Measurements from ENCODE around the gene FOS.

Gene FOS

GRCh38 chr14:75252254-75252837 lies 26.3 kb upstream of the FOS start:
- DNase-seq: no peak

GRCh38 chr14:75254381-75254822 lies 24.2 kb upstream of the FOS start:
- peak; percentile 65 for DNase-seq

- no peak for DNase-seq
Observed at GRCh38 chr14:75254901-75255584, 23.6 kb upstream of the FOS start.

- peak; percentile 65 for DNase-seq
Observed at GRCh38 chr14:75258079-75258802, 20.4 kb upstream of the FOS start.

- peak; percentile 99 for DNase-seq
Observed at GRCh38 chr14:75258803-75259509, 19.7 kb upstream of the FOS start.

- no peak for DNase-seq
Observed at GRCh38 chr14:75259510-75259855, 19.1 kb upstream of the FOS start.

- DNase-seq: no peak
Observed at GRCh38 chr14:75260025-75260763, 18.4 kb upstream of the FOS start.

GRCh38 chr14:75261820-75262219 lies 16.8 kb upstream of the FOS start:
- no peak for DNase-seq

- DNase-seq: no peak
Observed at GRCh38 chr14:75262641-75263040, 16.0 kb upstream of the FOS start.

GRCh38 chr14:75264036-75264435 lies 14.6 kb upstream of the FOS start:
- no peak for DNase-seq

- no peak for DNase-seq
Observed at GRCh38 chr14:75267141-75267721, 11.4 kb upstream of the FOS start.

GRCh38 chr14:75268633-75269550 lies 9.7 kb upstream of the FOS start:
- DNase-seq: no peak

- no peak for DNase-seq
Observed at GRCh38 chr14:75271514-75271913, 7.1 kb upstream of the FOS start.

- no peak for DNase-seq
Observed at GRCh38 chr14:75273272-75274049, 5.2 kb upstream of the FOS start.

- no peak for DNase-seq
Observed at GRCh38 chr14:75274050-75274898, 4.4 kb upstream of the FOS start.

GRCh38 chr14:75274899-75275569 lies 3.6 kb upstream of the FOS start:
- DNase-seq: no peak

GRCh38 chr14:75275598-75275997 lies 3.0 kb upstream of the FOS start:
- no peak for DNase-seq

GRCh38 chr14:75277008-75277814 lies 1.4 kb upstream of the FOS start:
- DNase-seq: peak; percentile 93

Data from right forelimb (tissue), 1 donor.